Muscle of leg (tissue), 11 donors: Measurements from ENCODE around the gene GRPEL1. TPM values are rescaled to one million over a fixed set of nuclear protein-coding genes. Genes with fewer than 3 reads are reported as not detected.

ENCODE experiments used
- DNase-seq: peaks from one replicate; pipeline ENCODE4 v3.0.0; 2013
- H3K27ac ChIP-seq: one replicate; pipeline ENCODE4 v1.5.1; 2013; ENCODE audit warnings: mild to moderate bottlenecking, low read length, control low read depth
- H3K27me3 ChIP-seq: one replicate; pipeline ENCODE4 v1.6.1; 2013; ENCODE audit warnings: low read length; ENCODE audit not compliant: control insufficient read depth, insufficient read depth
- H3K36me3 ChIP-seq: one replicate; pipeline ENCODE4 v1.6.1; 2013; ENCODE audit warnings: low read length; ENCODE audit not compliant: control insufficient read depth, insufficient read depth
- H3K4me1 ChIP-seq: one replicate; pipeline ENCODE4 v1.6.1; 2013; ENCODE audit warnings: low read length; ENCODE audit not compliant: control insufficient read depth, insufficient read depth
- H3K4me3 ChIP-seq: one replicate; pipeline ENCODE4 v1.5.1; 2013; ENCODE audit warnings: low read length, control low read depth
- H3K9me3 ChIP-seq: replicated peaks from 2 replicates; pipeline ENCODE4 v1.6.1; 2013; ENCODE audit warnings: low read depth, low read length; ENCODE audit not compliant: control insufficient read depth
- WGBS: methylation state at CpG from one replicate; pipeline ENCODE4 v1.1.5; 2013; ENCODE audit warnings: missing lambda C conversion rate; ENCODE audit not compliant: insufficient coverage; 5-methylcytosine and 5-hydroxymethylcytosine counted together
- polyA plus RNA-seq, 8 donors: library from polyadenylated mRNA; unstranded; fragments of 120-200 nt; gene quantifications; one replicate each; pipeline versions ENCODE4 v1.2.1 to v1.2.3, GENCODE V29; 2013; ENCODE audit warnings: inconsistent platforms in 1 of 8, low replicate concordance in 1 of 8; ENCODE audit not compliant: insufficient read length in 8 of 8, insufficient read depth in 1 of 8
- total RNA-seq: library from RNA; stranded (reverse); fragments of 120-200 nt; gene quantifications from one replicate; pipeline ENCODE4 v1.2.4, GENCODE V29; 2013

The GRPEL1 gene
- total and polyA plus RNA-seq, 9 donors = 27.7 to 31.5 (median 30.0) TPM

DNA sequence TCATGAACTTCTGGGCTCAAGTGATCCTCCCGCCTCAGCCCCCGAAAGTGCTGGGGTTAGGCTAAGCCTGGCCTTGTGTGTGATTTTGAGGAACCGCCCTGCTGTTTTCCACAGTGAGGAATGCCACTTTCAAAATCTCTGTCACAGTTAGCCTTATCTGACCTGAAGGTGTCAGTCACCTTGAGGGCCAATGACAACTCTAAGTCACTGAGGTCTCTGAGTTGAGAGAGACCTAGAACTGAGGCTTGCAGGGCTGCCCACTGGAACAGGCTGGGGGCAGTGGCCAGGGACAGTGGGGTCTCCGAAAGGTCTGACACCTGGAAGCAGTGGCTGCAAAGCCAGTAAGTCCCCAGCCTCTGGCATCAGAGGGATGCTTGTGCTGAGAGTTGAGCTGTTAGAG is 18.6 kb downstream of the GRPEL1 start:
- no peaks in the 10 kb centered on the region for H3K9me3 ChIP-seq
- 95% methylated on average over 3 of the region's 4 CpGs for WGBS
- H3K4me3 ChIP-seq = no peak overlapping the region
- H3K27ac ChIP-seq = no peak overlapping the region
- no peaks in the 10 kb centered on the region for H3K27me3 ChIP-seq
- H3K4me1 ChIP-seq = peaks cover 62% of the 10 kb centered on the region
- peaks cover 33% of the 10 kb centered on the region for H3K36me3 ChIP-seq
- no peak for DNase-seq

- no peak overlapping the region for H3K27ac ChIP-seq
- H3K4me1 ChIP-seq = peaks cover 67% of the 10 kb centered on the region
Observed at GRCh38 chr4:7048642-7049041, 19.2 kb downstream of the GRPEL1 start.

GRCh38 chr4:7046971-7047370 is 20.9 kb downstream of the GRPEL1 start:
- Histone ChIP-seq H3K27me3 (no peaks in the 10 kb centered on the region), H3K4me1 (peaks cover 62% of the 10 kb centered on the region), H3K27ac (no peak overlapping the region), H3K9me3 (no peaks in the 10 kb centered on the region), H3K4me3 (no peak overlapping the region), H3K36me3 (peaks cover 21% of the 10 kb centered on the region)
- no peak for DNase-seq
- 91% methylated on average over 9 of the region's 9 CpGs for WGBS

More at GRCh38 chr4:7048642-7049041, 19.2 kb downstream of the GRPEL1 start:
- Histone ChIP-seq H3K4me3 (no peak overlapping the region), H3K9me3 (no peaks in the 10 kb centered on the region), H3K36me3 (peaks cover 26% of the 10 kb centered on the region), H3K27me3 (no peaks in the 10 kb centered on the region)
- 90% methylated on average over 8 of the region's 12 CpGs for WGBS
- DNase-seq = no peak

- H3K27me3 ChIP-seq = no peaks in the 10 kb centered on the region
- H3K27ac ChIP-seq = no peak overlapping the region
- DNase-seq = no peak
- no peaks in the 10 kb centered on the region for H3K9me3 ChIP-seq
- 89% methylated on average over 21 of the region's 23 CpGs for WGBS
- H3K4me1 ChIP-seq = peaks cover 65% of the 10 kb centered on the region
- H3K36me3 ChIP-seq = peaks cover 21% of the 10 kb centered on the region
- no peak overlapping the region for H3K4me3 ChIP-seq
Observed at GRCh38 chr4:7045961-7046921, 21.6 kb downstream of the GRPEL1 start.

GRCh38 chr4:7045553-7045952 is 22.3 kb downstream of the GRPEL1 start:
- Histone ChIP-seq H3K27me3 (no peaks in the 10 kb centered on the region), H3K4me1 (peaks cover 62% of the 10 kb centered on the region), H3K27ac (no peak overlapping the region), H3K36me3 (peaks cover 16% of the 10 kb centered on the region), H3K9me3 (no peaks in the 10 kb centered on the region), H3K4me3 (no peak overlapping the region)
- DNase-seq = no peak
- 87% methylated on average over 7 of the region's 8 CpGs for WGBS

GRCh38 chr4:7044137-7044930 is 23.5 kb downstream of the GRPEL1 start:
- DNase-seq = peak; percentile 36
- peaks cover 59% of the 10 kb centered on the region for H3K4me1 ChIP-seq
- peaks cover 13% of the 10 kb centered on the region for H3K36me3 ChIP-seq
- WGBS = 17% methylated on average over 22 of the region's 29 CpGs
- no peaks in the 10 kb centered on the region for H3K27me3 ChIP-seq
- H3K9me3 ChIP-seq = no peaks in the 10 kb centered on the region
- peak overlapping the region; percentile 82 for H3K27ac ChIP-seq
- peak overlapping the region; percentile 90 for H3K4me3 ChIP-seq

DNA sequence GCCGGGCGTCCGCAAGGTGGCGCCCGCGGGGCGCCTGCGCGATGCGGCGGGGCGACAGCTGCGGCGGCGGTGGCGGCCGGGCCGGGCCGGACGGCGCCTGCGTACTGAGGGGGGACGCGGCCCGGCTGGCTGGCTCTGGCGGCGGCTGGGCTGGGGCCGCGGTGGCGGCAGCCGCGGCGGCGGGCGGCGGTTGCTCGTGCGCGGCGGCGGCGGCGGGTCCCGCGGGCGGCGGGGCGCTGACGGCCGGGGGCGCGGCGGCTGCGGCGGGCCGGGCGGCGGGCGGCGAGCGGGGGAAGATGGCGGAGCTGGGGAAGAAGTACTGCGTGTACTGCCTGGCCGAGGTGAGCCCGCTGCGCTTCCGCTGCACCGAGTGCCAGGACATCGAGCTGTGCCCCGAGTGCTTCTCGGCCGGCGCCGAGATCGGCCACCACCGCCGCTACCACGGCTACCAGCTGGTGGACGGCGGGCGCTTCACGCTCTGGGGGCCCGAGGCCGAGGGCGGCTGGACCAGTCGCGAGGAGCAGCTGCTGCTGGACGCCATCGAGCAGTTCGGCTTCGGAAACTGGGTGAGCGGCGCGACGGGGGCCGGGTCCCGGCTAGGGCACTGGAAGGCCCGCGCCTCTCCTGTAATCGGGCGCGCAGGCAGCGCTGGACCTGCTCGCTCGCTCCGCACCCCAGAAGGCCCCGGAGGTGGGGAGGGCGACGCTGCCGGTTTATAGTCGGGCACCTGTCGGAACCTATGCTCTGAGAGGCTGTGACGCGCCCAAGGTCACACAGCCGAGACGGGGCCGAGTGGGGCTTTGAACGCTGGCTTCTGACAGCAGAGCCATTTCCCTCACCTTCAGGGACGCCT is 24.4 kb downstream of the GRPEL1 start, which contains the start of gene TADA2B:
Gene TADA2B (plus strand): TSS at position 89 of the 853 bp plus-strand sequence. CDS start 208 bp downstream, at position 297.
- WGBS = under 1% methylated on average over 112 of the region's 119 CpGs
- Histone ChIP-seq H3K27ac (peak within 1 kb of the TSS; percentile 89), H3K36me3 (peaks cover 9% of the 10 kb centered on the region), H3K9me3 (no peaks in the 10 kb centered on the region), H3K4me3 (peak within 1 kb of the TSS; percentile 90), H3K4me1 (peaks cover 59% of the 10 kb centered on the region), H3K27me3 (no peaks in the 10 kb centered on the region)
- peak; percentile 54 for DNase-seq

DNA sequence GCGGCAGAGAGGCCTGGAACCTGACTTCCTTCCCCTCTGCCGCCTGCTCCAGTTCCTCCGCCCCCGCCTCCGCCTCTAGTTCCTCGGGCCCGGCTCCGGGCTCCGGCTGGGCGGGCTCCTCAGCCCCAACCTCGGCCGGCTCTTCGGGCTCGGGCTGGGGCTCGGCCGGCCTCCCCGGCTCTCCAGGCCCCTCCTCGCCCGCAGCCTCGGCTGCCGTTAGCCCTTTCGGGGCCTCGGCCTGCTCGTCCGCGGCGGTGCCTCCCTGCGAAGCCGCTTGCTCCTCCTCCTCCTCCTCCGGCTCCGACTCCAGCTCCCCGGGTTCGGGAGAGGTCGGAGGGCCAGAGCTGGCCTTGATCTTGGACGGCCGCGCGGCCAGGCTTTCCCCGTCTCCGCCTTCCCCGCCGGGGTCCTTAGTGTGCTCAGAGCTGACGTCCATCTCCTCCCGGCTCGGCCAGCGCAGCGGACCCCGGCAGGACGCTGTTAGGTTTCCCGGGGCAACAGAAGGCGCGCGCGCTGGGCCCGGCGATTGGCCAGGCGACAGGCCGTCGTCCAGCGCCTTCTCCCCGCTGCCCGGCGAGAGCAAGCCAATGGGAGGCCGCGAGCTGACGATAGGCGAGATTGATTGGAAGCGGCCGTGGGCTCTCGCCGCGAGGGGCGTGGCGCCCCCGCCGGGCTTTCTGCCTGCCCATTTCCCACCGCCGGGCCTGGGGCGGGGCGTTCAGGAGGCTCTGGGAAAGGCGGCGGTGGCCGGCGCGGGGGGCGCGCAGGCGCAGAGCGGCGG is 25.2 kb downstream of the GRPEL1 start:
- Histone ChIP-seq H3K4me1 (peaks cover 52% of the 10 kb centered on the region), H3K9me3 (no peaks in the 10 kb centered on the region), H3K36me3 (peaks cover 9% of the 10 kb centered on the region), H3K4me3 (peak overlapping the region; percentile 77), H3K27ac (peak overlapping the region; percentile 89), H3K27me3 (no peaks in the 10 kb centered on the region)
- DNase-seq = peak; percentile 99
- under 1% methylated on average over 90 of the region's 90 CpGs for WGBS
